HG02763 (cell line): ENCODE measurements around the gene LARGE1.
"Not testable (repeated sequence)": the region's sequence is repeated elsewhere in the genome, so short reads cannot be mapped to it uniquely, and the experiment has no call there.

Source experiments
- ATAC-seq: cut with Tn5 transposase; IDR thresholded peaks from one replicate; pipeline ENCODE4 v1.9.1; 2021; ENCODE audit warnings: mild to moderate bottlenecking, moderate library complexity; ENCODE audit not compliant: unreplicated experiment

Gene LARGE1

GRCh38 chr22:33573479-33573878 is 346.8 kb downstream of the LARGE1 start:
- ATAC-seq: no peak

GRCh38 chr22:33572086-33572485 is 348.2 kb downstream of the LARGE1 start:
- no peak for ATAC-seq

- no peak for ATAC-seq
Measured at GRCh38 chr22:33570110-33570509, 350.2 kb downstream of the LARGE1 start.

- no peak for ATAC-seq
Measured at GRCh38 chr22:33569559-33569958, 350.7 kb downstream of the LARGE1 start.

- no peak for ATAC-seq
Measured at GRCh38 chr22:33569018-33569417, 351.3 kb downstream of the LARGE1 start.

GRCh38 chr22:33566495-33566894 is 353.8 kb downstream of the LARGE1 start:
- not testable (repeated sequence) for ATAC-seq

GRCh38 chr22:33565580-33565995 is 354.7 kb downstream of the LARGE1 start:
- ATAC-seq: no peak

- no peak for ATAC-seq
Measured at GRCh38 chr22:33564683-33565082, 355.6 kb downstream of the LARGE1 start.

- ATAC-seq: no peak
Measured at GRCh38 chr22:33563220-33563964, 356.9 kb downstream of the LARGE1 start.

GRCh38 chr22:33562501-33562900 is 357.8 kb downstream of the LARGE1 start:
- no peak for ATAC-seq

- no peak for ATAC-seq
Measured at GRCh38 chr22:33561149-33561807, 359.0 kb downstream of the LARGE1 start.

GRCh38 chr22:33557836-33558235 is 362.4 kb downstream of the LARGE1 start:
- ATAC-seq: no peak

- no peak for ATAC-seq
Measured at GRCh38 chr22:33555814-33556522, 364.3 kb downstream of the LARGE1 start.

- ATAC-seq: no peak
Measured at GRCh38 chr22:33553493-33553892, 366.8 kb downstream of the LARGE1 start.

- ATAC-seq: no peak
Measured at GRCh38 chr22:33544707-33545106, 375.6 kb downstream of the LARGE1 start.

- ATAC-seq: no peak
Measured at GRCh38 chr22:33542722-33543121, 377.6 kb downstream of the LARGE1 start.

- no peak for ATAC-seq
Measured at GRCh38 chr22:33542153-33542552, 378.1 kb downstream of the LARGE1 start.

- ATAC-seq: no peak
Measured at GRCh38 chr22:33539902-33540751, 380.1 kb downstream of the LARGE1 start.

- ATAC-seq: no peak
Measured at GRCh38 chr22:33539202-33539901, 380.9 kb downstream of the LARGE1 start.

- no peak for ATAC-seq
Measured at GRCh38 chr22:33538277-33538885, 381.9 kb downstream of the LARGE1 start.
